ENCODE results near the gene CYBB.
A peak's percentile ranks its signal among the peaks of the same experiment; 100 is the strongest.
"Not testable (repeated sequence)": the region's sequence is repeated elsewhere in the genome, so short reads cannot be mapped to it uniquely, and the experiment has no call there.

The CYBB gene

DNA sequence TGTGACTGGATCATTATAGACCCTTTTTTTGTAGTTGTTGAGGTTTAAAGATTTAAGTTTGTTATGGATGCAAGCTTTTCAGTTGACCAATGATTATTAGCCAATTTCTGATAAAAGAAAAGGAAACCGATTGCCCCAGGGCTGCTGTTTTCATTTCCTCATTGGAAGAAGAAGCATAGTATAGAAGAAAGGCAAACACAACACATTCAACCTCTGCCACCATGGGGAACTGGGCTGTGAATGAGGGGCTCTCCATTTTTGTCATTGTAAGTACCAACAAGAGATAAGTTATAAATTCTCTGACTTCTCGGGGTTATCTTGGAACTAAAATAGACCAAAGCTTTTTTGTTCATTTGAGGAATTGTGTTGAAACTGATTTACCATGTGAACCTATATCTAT lies at the start of gene CYBB:
TSS of gene CYBB (plus strand) at position 203 of the 400 bp plus-strand sequence. CDS start at position 222, 19 bp downstream.
- no peak for DNase-seq (ENCODE audit: low read depth)

DNA sequence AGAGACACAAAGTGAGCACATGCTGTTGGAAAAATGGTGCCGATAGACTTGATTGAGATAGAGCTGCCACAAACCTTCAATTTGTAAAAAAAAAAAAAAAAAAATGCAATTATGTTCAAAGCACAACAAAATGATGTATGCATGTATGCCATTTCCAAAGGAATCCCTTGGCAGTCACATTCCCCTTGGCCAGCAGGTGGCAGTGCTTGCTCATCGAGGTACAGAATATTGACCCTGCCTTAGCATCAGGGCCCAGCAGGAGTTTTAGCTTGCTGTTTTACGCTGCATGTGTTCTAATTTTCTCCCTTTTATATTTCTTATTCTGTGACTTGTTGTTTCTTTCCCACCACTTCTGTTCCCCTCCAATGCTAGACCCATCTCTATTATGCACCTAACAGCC lies 34.5 kb upstream of the CYBB start:
- DNase-seq (ENCODE audit: low read depth) = peak; percentile 55

DNA sequence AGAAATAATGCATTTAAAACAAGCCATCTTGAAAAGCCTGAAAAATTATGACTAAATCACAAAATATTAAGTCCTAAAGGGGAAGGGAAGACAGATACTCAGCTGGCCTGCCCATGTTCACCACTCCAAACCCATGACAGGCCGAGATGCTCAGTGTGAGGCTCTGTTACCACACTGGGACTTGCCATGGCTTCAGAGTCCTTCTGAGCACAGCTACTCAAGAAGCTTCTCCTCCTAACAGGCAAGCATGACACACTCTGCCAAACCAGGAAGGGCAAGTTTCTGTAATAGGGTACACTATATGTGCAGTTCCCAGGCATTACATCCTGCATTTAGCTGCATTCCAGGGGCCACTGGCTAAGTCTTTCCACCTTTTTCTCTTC lies 34.0 kb upstream of the CYBB start:
- no peak for DNase-seq (ENCODE audit: low read depth)

DNA sequence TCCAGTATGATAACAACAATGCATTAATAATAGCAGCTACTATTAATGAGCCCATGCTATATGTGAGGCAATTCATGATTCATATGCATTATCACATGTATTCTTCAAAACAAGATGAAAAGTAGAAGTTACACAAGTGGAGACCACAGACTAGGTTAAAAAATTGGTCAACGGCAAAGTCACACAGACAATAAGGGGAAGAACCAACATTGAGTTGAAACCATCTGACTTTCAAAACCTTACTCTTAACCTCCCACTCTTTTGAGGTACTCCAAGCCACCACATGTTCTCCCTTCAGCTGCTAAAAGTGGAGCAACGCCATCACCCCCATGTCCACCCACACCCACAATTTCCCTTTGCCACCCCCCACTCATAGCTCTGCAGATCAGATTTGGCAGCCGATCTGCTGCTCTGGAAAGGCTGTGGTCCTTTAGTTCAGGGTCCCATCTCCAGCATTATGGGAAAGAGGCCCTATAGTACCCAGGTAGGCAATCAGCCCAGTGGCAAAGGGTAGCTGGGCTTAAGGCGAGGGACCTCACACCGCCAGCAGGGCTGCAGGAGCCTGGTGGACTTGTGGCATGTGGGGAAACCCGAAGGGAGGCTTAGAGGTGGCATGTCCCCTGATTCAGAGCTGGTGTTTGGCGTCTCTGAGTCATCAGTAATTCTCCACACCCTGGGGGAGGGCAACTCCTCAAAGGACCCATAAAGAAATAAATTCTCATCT lies 33.5 kb upstream of the CYBB start:
- no peak for DNase-seq (ENCODE audit: low read depth)

DNA sequence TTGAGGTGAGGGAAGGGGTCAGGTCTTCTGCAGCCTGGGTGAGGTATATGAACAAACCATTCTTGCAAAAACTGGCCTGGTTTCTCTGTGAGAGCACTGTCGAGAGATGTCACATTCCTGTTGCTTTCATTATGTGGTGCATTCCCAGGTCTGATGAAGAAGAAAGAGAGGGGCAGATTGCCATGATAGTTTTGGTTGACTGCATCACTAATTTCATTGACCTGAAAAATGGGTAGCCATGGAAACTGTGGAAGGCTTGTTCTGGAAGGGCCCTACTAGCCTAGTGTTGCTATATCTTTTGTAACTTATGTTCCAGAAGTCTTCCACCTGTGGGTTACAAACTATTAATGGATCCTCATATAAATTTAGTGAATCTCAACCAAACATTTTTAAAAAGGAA lies 32.9 kb upstream of the CYBB start:
- DNase-seq (ENCODE audit: low read depth) = no peak

DNA sequence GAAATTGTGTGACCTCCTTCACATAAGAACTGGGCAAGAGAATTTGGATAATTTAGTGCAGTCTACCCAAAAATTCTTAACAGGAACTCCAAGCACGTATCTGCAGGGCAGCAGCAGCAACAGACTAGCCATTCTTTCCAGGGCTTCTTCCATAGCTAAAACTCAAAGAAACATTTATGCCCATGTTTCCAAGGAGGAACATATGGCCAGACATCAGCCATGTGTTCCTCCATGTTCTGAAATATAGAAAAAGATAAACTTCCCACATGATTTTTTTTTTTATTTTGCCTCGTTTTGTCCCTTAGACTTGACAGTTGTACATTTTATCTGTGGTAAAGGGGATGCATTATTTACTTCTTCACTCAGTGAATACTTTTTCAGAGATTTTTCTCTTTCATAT lies 27.6 kb upstream of the CYBB start:
- DNase-seq (ENCODE audit: low read depth) = no peak

DNA sequence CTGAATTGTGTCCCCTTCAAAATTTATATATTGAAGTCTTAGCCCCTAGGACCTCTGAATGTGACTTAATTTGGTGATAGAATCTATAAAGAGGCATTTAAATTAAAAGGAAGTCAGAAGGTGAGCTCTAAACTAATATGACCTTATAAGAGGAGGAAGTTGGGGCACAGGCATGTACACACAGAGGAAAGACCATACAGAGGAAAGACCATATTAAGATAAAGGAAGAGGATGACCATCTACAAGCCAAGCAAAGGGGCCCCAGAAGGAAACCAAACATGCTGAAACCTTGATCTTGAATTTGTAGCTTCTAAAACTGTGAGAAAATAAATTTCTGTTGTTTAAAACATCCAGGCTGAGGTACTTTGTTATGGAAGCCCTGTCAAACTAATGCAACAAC lies 26.9 kb upstream of the CYBB start:
- no peak for DNase-seq (ENCODE audit: low read depth)

DNA sequence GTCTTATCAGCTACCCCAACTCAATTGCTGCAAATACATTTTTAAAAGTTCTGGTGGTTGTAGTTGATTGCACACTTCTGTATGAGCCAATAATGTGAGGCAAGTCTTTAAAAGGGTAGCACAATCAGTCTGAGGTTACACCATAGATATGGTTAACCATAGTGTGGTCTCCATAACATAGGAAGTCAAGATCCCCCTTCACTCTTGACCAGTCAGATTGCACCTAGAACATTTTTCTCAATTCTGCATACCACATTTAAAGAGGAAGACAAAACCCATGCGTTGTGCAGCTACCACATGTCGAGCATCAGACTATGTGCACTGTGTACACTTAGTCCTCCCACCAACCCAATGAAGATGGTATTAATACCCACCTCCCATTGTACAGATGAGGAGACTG lies 26.5 kb upstream of the CYBB start:
- no peak for DNase-seq (ENCODE audit: low read depth)

DNA sequence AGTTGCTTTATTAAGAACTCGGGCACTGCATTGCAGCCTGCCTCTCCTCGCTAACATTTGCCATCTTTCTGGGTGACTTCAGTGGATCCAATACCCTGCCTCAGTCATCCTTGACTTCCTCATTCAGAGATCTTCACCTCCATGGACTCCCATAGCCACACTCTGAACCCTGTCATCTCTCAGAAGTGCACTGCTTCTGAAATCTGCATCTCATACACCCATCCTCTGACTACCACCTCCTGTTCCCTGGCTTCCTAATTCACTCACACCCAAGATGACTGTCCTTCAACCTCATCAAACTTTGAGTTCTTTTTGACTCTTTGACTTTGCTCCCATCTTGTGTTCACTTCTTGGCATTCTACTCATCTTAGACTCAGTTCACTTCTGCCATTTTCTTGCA lies 25.3 kb upstream of the CYBB start:
- DNase-seq (ENCODE audit: low read depth) = no peak

DNA sequence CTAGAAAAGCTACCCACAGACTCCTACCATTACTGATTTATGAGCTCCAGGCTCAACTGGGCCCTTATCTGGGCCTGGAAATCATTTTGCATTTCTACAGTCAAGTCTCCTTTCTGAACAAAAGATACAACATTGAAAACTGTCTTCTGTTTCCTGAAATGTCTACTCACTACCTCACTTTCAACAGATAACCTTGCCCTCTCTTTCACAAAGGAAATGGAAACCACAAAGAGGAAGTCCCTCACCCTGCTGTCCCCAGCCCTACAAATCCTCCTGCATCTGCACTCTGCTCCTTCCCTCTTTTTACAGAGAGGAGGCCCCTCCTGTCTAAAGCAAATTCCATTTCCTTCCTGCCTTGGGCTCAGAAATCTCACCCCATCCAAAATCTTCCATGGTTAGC lies 24.8 kb upstream of the CYBB start:
- no peak for DNase-seq (ENCODE audit: low read depth)

DNA sequence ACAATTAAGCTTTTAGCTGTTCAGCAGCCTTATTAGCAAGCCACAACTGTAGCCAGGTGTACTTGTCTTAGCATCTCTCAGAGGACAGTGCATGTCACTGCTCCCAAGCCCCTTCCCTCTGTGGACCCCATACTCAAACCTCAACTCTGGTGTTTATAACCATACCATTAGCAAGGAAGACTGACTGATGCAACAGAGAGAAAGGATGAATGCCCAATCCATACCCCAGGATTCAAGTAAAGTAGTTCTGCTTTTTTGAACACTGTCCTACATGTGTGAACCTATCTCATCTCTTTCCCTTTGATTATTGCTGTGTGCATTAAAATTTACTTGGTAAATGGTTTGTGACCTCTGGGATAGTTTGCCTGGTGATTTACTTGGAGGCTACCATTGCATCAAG lies 22.8 kb upstream of the CYBB start:
- no peak for DNase-seq (ENCODE audit: low read depth)

DNA sequence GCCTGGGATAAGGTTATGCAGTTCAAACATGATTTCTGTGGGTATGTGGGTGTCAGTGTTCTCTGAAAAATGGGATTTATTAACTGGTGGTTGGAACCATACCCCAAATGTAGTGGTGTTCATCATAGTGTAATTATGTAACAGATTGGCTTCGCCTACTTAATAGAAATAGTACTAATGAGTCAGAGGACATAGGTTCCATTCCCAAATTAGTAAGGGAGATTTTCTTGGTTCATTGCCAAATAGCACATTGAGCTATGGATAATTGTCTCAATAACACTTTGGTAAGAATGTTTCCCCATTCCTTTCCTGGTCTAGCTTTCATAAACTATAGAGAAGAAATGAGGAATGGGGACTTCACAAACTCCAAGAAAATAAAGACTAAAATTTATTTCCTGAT lies 20.5 kb upstream of the CYBB start:
- DNase-seq (ENCODE audit: low read depth) = no peak

DNA sequence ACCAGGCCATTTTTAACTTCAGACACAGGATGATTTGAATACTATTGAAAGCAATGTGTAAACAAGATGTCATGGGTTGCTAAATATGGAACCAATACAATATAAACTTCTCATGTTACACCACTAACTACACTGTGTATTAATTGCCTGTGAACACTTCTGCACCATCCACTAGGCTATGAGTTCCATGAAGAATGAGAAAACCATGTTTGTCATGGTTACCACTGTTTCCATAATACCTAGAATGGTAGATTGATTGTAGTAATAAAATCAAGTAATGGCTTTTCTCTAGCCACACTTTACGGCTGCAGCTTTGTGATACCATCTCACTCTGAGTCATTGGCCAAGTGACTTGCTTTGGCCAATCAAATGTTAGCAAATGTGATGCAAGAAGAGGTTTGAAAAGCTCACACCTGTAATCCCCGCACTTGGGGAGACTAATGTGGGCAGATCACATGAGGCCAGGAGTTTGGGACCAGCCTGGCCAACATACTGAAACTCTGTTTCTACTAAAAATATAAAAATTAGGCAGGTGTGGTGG lies 19.9 kb upstream of the CYBB start:
- DNase-seq (ENCODE audit: low read depth) = no peak

DNA sequence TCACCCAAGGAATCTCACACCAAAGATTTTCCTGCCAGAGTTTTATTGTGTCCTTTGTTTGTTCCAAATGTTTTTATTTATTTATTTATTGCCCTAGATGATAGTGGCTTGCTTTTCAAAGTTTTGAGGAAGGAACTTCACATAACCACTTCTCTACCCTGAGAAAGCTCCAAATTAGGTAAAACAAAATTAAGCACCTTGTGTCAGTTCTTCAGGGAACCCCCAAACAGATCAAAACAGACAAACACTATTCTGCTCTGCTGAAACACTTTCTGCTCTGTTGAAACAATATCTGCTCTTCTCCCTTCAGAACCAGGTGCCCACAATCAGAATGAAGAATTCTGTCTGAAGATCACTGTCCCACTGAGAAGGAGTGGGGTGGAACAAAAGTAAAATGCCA lies 16.5 kb upstream of the CYBB start:
- DNase-seq (ENCODE audit: low read depth) = no peak

DNA sequence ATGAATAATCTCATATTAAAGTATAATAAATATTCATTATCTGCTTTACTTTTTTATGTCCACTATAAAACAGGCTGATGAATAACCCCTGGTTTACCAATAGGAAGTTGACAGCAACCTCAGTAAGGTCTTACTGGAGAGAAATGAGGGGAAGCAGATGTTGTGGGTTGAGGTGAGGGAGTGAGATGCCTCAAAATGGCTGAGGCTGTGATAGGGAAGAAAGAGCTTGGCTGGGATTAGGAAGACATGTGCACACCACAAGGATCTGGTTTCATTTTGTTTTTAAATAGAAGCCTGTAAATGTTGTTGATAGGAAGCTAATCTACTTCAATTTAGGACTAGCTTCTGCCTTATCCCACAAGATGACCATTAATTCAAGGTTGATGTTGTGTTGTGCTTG lies 14.4 kb upstream of the CYBB start:
- no peak for DNase-seq (ENCODE audit: low read depth)

DNA sequence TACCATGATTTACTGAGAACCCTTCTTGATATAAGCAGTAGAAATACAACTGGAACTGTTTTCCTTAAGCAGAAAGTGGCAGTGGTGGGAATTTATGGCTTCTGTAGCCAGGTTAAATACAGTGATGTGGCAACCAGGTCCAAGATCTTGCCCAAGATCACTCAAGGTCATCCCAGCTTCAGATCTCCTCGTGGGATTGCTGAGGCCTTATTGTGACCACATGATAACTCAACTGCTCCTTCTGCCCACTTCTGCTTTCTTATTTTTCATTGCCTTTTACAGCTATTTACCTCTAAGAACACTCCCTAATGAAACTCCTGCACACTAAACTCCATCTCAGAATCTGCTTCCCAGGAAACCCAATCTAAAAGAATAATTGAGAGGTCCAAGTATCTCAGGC lies 12.4 kb upstream of the CYBB start:
- DNase-seq (ENCODE audit: low read depth) = no peak

DNA sequence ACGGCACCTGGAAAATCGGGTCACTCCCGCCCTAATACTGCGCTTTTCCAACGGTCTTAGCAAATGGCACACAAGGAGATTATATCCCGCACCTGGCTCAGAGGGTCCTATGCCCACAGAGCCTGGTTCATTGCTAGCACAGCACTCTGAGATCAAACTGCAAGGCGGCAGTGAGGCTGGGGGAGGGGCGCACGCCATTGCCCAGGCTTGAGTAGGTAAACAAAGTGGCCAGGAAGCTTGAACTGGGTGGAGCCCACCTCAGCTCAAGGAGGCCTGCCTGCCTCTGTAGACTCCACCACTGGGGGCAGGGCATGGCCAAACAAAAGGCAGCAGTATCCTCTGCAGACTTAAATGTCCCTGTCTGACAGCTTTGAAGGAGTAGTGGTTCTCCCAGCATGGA lies 11.0 kb upstream of the CYBB start:
- not testable (repeated sequence) for DNase-seq (ENCODE audit: low read depth)

DNA sequence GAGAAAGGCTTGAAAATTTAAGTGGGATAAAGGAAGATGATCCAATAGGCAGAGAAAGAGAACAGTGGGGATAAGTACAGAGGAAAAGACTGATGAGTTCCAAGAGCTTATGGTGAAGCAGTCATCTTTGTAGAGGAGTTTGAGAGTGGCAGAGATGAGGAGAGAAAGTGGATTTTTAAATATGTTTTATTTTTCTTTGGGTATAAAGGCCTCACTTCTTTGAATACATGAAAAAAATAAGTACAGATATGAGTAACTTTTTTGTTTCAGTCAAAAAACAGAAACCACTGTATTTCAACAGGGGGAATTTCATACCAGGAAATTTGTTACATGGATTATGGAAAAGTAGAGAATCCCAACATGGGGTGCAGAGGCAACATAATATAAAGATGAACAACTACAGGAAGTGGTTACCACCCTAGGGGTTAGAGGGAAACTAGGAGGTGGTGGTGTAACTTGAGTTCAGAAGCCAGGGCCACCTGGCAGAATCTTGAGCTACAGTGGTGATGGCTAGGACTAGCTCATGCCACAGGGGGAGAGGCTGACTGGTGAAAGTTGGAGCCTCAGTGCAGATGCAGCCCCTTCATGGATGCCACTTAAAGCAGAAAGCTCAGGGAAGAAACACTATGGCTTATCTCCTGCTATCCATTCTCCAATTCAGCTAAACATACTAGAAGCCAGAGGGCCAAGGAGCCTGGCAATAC lies 3.4 kb upstream of the CYBB start:
- no peak for DNase-seq (ENCODE audit: low read depth)

DNA sequence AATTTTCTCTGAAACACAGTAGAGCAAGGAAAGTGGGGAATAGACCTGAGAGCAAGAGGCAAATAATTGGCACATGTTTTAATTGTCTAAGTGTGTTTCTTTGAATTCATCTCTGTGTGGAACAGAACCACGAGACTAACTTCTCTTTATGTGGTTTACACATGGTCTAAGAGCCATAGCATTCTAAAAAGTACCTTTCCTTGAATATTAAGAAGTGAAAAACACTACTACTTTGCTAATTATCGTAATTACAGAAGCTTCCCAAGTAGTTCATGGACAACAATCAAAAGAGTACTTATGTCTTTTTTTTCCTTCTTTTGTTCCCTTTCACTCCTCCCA lies 2.9 kb upstream of the CYBB start:
- DNase-seq (ENCODE audit: low read depth) = no peak

DNA sequence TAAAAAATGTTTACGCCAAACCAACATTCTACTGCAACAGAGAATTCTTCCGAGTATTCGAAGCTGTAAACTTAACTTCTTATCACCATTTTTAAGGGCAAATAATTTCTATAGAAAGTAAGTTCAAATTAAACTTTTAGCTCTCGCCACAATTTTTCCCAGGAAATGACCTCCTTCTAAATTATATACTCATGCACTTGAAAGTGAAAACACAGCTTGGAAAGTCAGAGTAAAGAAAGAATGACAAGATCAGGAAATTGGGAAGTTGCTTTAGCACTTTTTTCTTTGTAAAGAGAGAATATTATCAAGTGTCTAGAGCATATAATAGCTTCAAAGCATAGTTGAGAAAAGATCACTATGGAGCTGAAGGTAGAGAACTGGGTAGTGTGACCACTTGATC lies 1.2 kb downstream of the CYBB start:
- no peak for DNase-seq (ENCODE audit: low read depth)

DNA sequence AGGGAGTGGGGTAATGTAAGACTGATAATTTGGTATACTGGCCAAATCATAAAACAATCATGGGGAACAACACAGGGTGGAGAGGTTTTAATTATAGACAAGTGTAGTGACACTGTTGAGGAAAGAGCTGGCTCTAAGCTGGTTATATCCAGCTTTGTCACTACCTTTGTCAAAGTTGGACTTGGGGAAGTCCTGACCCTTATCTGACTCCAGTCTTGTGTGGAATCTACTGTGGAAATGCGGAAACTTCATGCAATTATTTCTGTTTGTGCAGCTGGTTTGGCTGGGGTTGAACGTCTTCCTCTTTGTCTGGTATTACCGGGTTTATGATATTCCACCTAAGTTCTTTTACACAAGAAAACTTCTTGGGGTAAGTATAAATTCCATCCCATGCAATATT lies 2.0 kb downstream of the CYBB start:
- DNase-seq (ENCODE audit: low read depth) = no peak

DNA sequence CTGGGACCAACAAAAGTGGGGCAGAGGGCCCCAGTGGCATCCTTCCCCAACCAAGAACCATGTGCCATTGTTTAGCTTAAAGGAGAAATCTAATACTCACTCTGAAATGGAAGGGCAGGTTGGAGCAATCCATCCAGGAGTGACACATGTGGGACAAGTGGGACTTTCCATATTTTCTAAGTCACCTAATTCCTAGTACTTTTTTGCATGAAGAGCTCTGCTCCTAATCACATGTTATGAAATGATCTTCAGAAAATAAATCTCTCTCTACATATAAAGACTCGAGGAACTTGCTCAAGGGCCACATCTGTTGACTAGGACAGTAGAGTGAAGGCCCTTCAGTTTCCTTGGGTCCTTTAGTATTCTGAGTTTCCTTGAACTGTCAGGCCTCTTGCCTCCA lies 2.5 kb downstream of the CYBB start:
- DNase-seq (ENCODE audit: low read depth) = no peak

DNA sequence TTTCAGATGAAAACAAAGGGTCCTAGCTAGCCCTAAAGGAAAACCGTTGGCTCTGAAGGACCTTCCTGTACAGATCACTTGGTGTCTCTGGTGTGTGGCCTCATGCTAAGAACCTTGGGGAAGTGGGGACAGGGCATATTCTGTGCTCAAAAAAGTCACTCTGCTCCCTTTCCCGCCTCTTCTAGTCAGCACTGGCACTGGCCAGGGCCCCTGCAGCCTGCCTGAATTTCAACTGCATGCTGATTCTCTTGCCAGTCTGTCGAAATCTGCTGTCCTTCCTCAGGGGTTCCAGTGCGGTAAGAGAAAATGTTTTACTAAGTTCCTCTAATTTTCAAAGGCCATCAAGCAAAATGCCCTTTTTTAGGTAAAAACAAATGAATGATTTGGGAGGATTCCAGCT lies 3.4 kb downstream of the CYBB start:
- no peak for DNase-seq (ENCODE audit: low read depth)

DNA sequence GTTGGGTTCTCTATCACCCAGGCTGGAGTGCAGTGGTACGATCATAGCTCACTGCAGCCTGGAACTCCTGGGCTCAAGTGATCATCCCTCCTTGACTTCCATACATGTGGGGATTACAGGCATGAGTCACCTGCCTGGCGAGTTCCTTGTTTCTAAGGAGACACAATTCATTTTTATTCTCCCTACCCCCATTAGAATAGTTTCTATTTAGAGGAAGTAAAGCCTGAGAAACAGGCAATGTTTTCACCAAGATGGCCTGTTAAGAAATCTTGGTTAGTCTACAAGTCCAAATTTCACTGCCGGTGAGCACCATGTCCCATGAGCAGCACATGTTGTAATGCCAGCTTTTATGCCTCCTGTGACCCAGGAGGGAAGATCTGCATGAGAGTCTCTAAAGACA lies 5.7 kb downstream of the CYBB start:
- DNase-seq (ENCODE audit: low read depth) = no peak
